ENCODE results near the gene DCTN2.

GRCh38 chr12:57569858-57570257 is 22.9 kb upstream of the DCTN2 start:
- no peak for TF ChIP-seq CTCF (IDR thresholded peaks at IDR 0.05)
- no peak for TF ChIP-seq PHF8 (IDR thresholded peaks at IDR 0.05; ENCODE audit: borderline replicate concordance, low read depth)
- no peak for TF ChIP-seq KDM5A (IDR thresholded peaks at IDR 0.05)
- no peak for TF ChIP-seq MYC (IDR thresholded peaks at IDR 0.05; ENCODE audit: borderline replicate concordance, low read length)
- TF ChIP-seq, protein P1, sequence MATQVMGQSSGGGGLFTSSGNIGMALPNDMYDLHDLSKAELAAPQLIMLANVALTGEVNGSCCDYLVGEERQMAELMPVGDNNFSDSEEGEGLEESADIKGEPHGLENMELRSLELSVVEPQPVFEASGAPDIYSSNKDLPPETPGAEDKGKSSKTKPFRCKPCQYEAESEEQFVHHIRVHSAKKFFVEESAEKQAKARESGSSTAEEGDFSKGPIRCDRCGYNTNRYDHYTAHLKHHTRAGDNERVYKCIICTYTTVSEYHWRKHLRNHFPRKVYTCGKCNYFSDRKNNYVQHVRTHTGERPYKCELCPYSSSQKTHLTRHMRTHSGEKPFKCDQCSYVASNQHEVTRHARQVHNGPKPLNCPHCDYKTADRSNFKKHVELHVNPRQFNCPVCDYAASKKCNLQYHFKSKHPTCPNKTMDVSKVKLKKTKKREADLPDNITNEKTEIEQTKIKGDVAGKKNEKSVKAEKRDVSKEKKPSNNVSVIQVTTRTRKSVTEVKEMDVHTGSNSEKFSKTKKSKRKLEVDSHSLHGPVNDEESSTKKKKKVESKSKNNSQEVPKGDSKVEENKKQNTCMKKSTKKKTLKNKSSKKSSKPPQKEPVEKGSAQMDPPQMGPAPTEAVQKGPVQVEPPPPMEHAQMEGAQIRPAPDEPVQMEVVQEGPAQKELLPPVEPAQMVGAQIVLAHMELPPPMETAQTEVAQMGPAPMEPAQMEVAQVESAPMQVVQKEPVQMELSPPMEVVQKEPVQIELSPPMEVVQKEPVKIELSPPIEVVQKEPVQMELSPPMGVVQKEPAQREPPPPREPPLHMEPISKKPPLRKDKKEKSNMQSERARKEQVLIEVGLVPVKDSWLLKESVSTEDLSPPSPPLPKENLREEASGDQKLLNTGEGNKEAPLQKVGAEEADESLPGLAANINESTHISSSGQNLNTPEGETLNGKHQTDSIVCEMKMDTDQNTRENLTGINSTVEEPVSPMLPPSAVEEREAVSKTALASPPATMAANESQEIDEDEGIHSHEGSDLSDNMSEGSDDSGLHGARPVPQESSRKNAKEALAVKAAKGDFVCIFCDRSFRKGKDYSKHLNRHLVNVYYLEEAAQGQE (IDR thresholded peaks at IDR 0.05) = no peak
- no peak for TF ChIP-seq ZSCAN20 (CRISPR knock-in tag; IDR thresholded peaks at IDR 0.05)
- TF ChIP-seq CBX2 (IDR thresholded peaks at IDR 0.05; ENCODE audit: borderline replicate concordance, low read depth) = no peak
- no peak for TF ChIP-seq SMC3 (IDR thresholded peaks at IDR 0.05)
- TF ChIP-seq MAX (IDR thresholded peaks at IDR 0.05) = no peak
- no peak for TF ChIP-seq POLR2A (IDR thresholded peaks at IDR 0.05; ENCODE audit: low read length)
- TF ChIP-seq EP300 (IDR thresholded peaks at IDR 0.05) = no peak
- TF ChIP-seq, protein P2, sequence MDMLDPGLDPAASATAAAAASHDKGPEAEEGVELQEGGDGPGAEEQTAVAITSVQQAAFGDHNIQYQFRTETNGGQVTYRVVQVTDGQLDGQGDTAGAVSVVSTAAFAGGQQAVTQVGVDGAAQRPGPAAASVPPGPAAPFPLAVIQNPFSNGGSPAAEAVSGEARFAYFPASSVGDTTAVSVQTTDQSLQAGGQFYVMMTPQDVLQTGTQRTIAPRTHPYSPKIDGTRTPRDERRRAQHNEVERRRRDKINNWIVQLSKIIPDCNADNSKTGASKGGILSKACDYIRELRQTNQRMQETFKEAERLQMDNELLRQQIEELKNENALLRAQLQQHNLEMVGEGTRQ (IDR thresholded peaks at IDR 0.05) = no peak

Data from A549 (cell line).